ENCODE data around the gene EYS.
"Not testable (repeated sequence)": the region's sequence is repeated elsewhere in the genome, so short reads cannot be mapped to it uniquely, and the experiment has no call there.

Gene EYS

DNA sequence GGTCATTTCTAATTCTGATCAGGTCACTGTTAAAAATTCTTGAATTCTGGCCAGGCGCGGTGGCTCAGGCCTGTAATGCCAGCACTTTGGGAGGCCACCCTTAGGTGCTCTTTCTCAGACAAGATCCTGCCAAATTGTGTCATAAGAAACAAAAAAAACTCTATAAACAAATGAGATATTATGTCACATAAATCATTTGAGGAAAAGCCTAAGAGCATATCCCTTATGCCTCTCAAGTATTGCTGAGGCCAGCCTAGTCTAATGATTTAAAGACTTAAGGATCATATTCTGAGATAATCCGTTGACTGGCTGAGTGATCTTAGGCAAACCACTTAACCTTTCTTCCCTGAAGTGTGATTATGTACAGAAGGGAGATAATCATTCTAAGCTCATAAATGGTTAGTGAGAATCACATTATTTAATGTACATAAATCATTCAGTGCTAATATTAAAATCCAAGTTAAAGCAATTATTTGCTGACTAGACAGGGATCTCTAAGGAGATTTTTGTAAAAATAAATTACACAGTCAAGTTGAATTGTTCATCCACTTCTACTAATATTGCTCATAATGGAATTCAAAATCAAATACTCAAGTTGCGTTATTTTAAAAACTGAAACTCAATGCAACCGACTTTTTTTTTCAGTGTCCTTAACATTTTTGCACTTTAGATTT lies 1706.1 kb downstream of the EYS start:
- no peak for DNase-seq

DNA sequence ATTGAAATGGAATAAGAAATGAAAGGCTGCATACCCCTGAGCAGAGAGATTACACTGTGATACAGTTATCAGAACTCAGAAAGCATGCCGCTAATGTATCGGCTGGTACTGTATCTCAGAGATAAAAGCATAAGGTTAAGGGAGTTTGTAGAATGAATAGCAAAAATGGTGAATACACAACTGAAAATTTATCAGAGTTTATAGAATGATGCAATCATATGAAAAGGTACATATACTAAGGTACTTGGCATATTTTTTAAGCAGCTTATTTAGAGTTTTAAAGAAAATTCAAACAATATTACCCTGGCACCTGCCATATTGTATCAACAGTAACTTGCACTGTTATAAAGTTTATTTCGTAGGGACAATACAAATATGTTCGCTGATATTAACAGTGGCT lies 1707.4 kb downstream of the EYS start:
- no peak for DNase-seq

DNA sequence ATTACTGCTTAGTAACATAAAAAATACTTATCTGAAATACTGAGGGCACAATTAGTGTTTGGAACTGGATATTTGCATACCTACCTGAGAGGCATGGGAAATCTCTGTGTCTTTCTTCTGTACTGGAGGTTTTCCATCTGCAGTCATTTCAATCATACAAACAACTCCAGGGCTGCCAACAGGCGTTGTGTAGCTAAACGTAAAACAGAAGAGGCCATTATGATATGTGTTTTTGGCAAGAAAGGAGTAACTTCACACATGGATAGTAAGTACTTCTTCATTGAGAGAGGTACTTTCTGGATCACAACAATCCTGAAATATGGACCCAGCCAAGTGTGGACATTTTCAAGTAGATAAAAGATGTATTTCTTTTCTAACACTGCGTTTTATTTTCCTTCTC lies 1708.0 kb downstream of the EYS start:
- no peak for DNase-seq

DNA sequence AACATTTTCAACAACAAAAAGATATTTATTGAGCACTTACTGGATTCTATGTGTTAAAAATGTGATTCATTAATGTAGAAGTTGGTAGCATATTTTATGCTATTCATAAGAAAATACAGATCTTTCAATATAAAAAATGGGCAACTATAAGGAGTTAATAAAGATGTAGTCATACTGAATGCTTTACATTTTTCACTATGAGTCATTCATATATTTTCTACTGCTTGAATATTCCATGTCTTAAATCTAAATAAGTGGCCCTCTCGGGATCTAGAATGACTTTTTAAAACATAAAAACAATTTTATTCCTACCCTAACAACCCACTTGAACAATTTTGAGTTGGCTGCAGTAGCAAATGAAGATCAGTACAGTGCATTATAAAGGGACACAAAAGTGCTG lies 1709.3 kb downstream of the EYS start:
- DNase-seq, result no peak

DNA sequence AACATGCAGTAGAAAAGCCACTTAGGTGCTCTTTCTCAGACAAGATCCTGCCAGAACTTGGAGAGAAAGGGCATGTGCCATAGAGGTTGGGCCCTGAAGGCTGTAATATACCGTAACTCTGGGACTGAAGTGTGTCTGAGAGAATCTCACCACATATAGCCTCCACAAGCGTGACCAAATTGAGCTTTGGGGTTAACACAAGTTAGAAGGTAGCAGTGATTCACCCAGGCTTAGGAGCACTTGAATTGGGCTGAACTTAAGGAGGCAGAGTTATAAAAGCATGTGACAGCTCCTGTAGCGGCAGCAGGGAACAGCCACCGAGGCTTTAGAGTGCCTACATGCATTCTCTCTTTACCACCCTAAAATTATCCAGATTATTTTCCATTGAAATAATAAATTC lies 1709.8 kb downstream of the EYS start:
- DNase-seq, result no peak

DNA sequence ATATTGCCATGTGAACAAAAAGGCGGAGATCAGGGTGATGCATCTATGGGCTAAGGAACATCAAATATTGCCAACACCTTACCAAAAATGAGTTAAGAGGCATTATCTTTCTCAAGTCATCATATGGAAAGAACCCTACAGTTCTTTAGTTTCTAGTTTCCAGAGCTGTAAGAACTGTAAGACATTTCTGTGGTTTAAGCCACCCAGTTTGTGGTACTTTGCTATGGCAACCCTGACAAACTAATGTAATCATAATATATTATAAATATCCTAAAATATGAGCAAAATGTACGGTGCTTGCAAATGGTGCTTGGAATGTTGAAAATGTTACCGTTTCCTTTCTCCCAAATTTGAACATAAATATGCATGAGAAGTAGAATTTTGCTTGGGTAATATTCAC lies 1721.8 kb downstream of the EYS start:
- no peak for DNase-seq

DNA sequence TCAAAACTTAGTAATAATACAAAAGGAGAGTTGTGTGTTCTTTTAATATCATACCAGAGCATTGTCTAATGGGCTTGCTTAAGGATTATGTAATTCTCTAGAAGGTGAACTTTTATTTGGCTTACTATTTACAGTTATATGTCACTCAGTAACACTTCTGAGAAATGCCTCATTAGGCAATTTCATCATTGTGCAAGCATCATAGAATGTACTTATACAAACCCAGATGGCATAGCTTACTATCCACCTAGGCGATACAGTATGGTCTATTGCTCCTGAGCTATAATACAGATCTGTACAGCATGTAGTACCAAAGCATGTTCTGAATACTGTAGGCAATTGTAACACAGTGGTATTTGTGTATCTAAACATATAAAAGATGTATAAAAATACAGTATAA lies 1731.3 kb downstream of the EYS start:
- no peak for DNase-seq

DNA sequence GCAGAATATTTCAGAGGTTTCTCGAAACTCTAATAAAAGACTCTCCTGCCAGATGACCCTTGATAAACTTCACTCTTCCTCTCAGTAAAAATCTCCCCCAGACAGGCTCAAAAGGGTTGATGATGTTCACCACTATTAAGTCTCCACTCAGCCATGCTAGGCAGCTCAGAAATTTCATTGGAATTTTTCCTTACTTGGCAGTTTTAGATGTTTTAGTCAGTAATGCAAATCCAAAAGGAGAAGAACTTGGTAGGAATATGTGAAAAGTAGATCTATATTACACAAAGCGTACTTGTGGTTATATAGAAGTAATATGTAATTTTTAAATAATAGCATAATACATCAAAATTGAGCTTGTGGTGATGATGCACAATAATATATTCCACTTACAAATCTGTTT lies 1738.4 kb downstream of the EYS start:
- no peak for DNase-seq

DNA sequence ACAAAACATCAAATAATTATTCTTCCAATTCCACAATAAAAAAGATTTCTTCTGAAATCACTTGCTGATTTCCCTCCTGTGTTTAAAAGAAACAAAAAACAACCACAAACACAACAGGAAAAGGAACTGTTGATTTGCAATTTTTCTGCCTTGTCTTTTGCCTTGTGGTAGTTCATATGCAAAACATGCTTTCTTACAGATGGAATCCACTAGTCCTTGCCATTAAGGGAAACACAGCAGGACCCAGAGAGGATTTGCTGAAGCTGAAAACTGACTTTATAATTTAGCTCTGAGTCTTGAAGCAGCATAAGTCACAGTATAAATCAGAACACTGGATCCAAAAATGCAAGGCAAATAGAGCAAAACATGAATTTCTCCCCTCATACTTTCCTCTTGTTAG lies 1742.7 kb downstream of the EYS start:
- DNase-seq, result no peak

DNA sequence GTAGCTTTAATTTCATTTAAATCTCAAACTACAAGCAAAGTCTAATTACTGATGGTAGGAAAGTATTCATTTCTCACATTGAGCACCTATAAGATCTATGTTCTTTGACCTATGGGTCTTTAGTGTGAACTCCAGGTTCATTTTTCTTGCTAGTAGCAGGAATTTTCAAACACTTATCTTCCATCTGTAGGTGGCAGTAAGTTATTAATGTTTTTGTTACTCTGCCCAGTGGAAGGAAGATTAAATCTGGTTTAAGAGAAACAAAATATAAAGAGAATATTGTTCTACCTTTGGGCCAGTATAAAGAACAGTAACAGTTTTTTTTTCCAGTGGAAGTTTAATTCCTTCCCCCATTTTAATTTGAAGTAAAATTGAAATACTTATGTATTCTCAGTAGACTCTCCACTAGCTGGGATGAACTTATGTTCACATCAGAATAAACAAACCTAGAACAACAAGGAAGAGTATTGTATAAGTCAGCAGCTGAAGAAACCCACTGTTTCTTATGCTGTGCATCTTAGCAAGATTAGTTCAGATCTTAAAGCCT lies 1743.2 kb downstream of the EYS start:
- DNase-seq, result no peak

DNA sequence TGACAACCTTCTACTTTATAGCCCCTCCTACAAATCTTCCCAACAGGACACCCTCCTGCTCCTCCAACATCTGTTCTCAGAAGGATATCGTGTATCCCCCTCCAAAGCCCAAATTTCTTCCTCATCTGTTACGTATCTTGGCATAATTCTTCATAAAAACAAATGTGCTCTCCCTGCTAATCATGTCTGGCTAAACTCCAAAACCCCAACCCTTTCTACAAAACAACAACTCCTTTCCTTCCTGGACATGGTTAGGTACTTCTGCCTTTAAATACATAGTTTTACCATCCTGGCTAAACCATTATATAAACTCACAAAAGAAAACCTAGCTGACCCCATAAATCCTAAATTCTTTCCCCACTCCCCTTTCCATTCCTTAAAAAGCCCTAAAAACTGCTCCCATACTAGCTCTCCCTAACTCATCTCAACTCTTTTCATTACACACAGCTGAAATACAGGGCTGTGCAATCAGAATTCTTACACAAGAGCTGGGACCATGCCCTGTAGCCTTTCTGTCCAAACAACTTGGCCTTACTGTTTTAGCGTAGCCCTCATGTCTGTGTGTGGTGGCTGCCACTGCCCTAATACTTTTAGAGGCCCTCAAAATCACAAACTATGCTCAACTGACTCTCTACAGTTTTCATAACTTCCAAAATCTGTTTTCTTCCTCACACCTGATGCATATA lies 1753.5 kb downstream of the EYS start:
- not testable (repeated sequence) for DNase-seq

DNA sequence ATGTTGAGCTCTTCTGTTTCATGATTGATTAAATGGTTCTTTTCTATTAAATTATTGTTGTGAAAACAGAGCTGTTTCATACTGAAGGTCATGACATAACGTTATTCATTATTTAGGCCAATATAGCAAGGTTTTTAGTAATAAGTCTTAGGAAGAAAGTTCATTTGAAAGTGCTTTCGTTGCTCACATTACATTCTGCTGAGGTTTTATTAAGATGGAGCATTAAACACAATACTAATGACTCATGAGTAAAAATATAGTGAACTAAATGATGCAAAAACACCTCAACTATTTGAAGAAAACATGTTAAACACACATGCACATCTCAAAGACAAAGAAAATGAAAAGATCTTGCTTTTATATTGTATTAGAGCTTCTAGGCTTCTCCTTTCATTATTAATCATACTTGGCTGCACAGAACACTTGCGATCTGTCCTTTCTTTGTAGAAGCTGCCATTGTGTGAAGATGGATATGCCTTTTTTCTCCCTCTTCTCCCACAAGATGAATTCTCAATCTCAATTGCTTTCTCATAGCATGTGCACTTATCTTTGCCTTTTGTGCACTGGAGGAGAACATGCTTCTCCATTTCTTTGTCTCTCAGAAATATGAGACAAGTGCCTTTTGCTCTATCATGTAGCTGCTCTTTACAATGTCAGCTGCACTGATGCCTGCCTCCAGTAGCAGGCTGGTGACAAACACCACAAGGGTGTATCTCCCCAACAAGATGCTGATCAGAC lies 1759.1 kb downstream of the EYS start:
- no peak for DNase-seq

DNA sequence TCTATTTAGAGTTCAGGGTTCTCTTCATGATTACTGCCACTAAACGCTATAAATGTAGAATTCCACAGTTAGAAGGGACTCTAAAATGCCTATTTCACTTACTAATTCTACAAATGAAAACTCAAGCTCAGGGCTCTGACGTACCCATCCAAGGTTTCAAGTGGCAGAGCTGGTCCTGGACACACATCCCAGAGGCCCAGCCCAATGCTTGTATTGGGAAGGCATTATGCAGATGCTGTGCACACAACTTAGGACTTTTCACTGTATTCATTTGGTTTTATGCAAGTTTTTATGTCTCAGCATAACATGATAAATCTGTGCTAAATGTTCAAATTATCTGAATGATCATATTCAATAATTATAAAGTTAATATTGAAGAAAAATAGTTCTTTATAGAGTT lies 1761.0 kb downstream of the EYS start:
- DNase-seq, result no peak

DNA sequence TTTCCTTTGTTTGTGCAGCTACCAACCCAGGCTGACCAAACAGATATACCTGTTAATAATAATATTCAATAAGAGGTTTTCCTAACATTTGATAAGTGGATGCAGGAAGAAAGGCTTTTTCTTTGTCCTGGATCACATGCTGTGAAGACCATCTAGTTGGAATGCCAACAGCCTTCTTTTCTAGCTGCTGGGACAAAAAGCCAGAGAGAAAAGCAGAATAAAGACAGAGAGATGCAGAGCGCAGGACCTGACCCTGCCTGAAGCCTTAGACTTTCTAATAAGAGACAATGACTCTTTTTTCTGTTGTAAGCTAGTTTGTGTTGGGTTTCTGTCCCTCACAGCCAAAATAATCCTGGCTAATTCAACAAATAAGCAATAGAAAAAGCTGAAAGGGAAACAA lies 1763.2 kb downstream of the EYS start:
- no peak for DNase-seq

DNA sequence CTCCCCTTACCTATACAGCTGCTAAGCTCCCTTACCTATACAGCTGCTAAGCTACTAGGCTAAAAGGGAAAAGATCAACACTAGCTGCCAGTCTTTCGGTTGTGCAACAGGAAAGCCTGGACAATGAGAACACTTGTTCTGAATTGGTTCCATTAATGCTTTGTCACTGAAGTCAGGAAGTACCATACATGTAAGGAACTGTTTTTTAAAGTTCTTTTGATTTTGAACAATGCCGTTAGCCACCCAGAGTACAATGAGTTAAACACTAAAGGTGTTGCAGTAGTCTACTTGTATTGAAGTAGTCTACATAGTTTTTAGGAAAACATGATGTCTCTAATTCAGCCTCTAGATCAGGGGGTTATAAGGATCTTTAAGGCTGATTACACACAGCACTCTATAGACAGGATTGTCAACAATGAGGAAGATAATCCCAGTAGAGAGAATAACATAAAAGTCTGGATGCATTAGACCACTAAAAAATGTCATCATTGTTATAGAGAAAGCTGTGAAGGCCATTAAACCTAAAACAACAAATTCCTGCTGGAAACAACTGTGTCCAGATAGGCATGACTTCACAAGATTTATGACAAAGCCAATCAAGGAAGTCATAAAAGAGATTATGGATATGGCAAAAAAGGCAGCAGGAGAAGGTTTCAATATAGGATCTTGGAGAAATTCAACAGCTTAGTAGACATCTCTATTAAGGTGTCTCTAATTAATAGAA lies 1765.1 kb downstream of the EYS start:
- DNase-seq, result no peak

DNA sequence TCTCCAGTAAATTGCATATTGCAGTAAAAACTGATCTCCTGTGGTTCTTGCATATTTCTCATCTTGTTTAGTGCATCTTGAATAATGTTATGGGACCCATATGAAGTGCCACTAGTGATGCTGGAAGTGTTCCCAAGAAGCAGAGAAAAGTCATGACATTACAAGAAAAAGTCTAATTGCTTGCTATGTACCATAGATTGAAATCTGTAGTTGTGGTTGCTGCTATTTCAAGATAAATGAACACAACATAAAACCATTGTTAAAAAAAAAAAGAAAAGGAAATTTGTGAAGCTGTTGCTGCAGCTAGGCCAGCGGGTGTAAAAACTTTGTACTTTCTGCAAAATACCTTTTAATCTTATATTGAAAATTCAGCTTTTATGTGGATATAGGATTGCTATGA lies 1767.0 kb downstream of the EYS start:
- no peak for DNase-seq

DNA sequence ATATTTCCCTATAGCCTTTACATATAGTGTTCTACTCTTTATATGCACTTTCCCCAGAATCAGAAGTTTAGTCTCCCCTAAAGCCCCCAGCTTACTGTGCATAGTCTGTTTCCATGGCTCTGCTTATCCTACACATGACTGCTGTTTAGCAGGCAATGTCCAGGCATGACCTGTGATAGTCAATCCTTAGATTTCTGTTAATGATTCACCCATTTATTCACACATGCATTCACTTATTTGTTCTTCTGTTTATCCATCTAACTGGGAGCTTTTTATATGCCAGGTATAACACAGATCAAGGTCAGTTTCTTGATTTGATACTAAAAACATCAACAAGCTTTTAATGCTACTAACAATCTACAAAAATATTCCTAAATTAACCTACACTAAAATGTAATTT lies 1770.6 kb downstream of the EYS start:
- no peak for DNase-seq

DNA sequence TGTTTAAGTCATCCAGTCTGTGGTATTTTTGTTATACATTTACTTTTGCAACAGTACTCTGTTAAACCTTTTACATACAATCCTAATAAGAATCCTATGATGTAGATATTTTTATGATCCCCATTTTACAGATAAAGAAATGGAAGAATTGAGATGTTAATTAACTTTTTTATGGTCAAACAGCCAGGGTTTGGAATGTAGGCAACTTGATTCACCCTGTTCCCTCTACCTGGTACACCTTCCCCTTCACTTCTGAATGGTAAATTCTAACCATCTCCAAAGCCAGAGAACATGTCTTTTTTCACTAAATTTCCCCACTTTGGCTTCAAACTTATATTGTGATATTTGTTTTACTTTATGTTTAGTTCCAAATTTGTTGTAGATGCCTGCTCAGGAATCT lies 1771.3 kb downstream of the EYS start:
- no peak for DNase-seq

DNA sequence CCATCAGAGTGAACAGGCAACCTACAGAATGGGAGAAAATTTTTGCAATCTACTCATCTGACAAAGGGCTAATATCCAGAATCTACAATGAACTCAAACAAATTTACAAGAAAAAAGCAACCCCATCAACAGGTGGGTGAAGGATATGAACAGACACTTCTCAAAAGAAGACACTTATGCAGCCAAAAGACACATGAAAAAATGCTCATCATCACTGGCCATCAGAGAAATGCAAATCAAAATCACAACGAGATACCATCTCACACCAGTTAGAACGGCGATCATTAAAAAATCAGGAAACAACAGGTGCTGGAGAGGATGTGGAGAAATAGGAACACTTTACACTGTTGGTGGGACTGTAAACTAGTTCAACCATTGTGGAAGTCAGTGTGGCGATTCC lies 1773.1 kb downstream of the EYS start:
- not testable (repeated sequence) for DNase-seq

DNA sequence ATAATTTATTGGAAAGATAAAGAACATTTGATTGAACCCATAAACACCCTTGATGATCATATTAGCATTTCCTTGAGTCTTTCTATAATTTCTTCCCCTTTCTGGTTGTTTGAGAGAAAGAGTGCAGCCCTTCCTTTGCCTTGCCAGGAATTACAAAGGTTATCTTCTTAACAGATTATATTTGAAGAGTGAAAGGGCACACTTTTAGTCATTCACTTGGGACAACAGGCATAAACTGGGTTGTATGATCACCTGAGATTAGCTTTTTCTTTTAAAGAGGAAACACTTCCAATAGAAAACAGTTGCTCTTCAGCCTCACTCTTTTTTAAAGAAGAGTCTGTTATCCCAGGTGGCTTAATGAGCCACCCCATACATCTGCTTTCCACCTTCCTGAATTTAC lies 1776.2 kb downstream of the EYS start:
- no peak for DNase-seq

DNA sequence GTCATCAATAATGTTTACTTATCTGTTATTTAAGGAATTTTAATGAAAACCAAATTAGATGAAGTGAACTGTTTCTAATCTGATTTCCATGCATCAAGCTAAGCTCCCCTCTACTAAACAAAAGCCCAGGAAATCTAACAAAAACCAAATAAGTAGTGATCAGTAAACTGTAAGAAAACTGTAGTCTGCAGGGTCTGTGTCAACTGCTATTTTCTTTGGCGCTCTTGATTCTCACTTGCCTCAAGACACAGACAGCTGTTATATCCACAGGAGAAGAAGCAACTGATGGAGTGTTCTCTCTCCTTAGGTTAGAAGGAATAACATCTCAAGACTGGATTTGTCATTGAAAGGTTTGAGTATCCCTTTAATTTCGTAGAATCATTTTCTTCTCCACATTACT lies 1777.9 kb downstream of the EYS start:
- no peak for DNase-seq

DNA sequence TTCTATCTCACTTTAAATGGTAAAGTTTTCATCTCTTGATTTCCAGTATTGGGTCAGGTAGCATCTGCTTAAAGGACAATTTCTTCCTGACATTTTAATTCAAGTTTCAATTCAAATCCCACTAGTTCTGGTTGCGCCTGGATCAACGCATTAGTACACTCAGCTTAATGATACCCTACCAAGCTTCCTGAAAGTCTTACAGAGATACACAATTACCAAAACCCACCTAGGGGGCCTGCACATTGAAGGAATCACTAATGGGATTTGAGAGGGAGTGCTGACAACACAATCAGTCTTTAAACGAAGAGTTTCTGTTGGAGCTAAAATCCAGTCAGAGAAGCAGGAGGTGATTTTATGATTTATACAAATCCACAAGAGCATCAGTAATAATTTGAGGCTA lies 1778.4 kb downstream of the EYS start:
- no peak for DNase-seq
